Skin epidermis (tissue), 12 donors: ENCODE results near the gene HBA1.
"Not testable (repeated sequence)": the region's sequence is repeated elsewhere in the genome, so short reads cannot be mapped to it uniquely, and the experiment has no call there.

Experiments used
- H3K27ac ChIP-seq, 21 experiments: fragments of 200-600 bp; sonication (generic) in 11 of 21; one replicate each; pipeline ENCODE4 v1.5.0; 2020; ENCODE audit warnings: mild to moderate bottlenecking in 3 of 21, inconsistent platforms in 2 of 21, moderate library complexity in 2 of 21
- H3K4me3 ChIP-seq, 7 experiments: fragments of 200-600 bp; sonication (generic) in 2 of 7; one replicate each; pipeline ENCODE4 v1.5.0; 2020; ENCODE audit warnings: inconsistent platforms in 2 of 7, mild to moderate bottlenecking in 2 of 7, moderate library complexity in 1 of 7

The HBA1 gene

DNA sequence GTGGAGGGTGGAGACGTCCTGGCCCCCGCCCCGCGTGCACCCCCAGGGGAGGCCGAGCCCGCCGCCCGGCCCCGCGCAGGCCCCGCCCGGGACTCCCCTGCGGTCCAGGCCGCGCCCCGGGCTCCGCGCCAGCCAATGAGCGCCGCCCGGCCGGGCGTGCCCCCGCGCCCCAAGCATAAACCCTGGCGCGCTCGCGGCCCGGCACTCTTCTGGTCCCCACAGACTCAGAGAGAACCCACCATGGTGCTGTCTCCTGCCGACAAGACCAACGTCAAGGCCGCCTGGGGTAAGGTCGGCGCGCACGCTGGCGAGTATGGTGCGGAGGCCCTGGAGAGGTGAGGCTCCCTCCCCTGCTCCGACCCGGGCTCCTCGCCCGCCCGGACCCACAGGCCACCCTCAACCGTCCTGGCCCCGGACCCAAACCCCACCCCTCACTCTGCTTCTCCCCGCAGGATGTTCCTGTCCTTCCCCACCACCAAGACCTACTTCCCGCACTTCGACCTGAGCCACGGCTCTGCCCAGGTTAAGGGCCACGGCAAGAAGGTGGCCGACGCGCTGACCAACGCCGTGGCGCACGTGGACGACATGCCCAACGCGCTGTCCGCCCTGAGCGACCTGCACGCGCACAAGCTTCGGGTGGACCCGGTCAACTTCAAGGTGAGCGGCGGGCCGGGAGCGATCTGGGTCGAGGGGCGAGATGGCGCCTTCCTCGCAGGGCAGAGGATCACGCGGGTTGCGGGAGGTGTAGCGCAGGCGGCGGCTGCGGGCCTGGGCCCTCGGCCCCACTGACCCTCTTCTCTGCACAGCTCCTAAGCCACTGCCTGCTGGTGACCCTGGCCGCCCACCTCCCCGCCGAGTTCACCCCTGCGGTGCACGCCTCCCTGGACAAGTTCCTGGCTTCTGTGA is at the start of gene HBA1:
Gene HBA1 (plus strand): TSS at position 204 of the 906 bp plus-strand sequence. CDS start 37 bp downstream, at position 241.
- not testable (repeated sequence) for H3K4me3 ChIP-seq

DNA sequence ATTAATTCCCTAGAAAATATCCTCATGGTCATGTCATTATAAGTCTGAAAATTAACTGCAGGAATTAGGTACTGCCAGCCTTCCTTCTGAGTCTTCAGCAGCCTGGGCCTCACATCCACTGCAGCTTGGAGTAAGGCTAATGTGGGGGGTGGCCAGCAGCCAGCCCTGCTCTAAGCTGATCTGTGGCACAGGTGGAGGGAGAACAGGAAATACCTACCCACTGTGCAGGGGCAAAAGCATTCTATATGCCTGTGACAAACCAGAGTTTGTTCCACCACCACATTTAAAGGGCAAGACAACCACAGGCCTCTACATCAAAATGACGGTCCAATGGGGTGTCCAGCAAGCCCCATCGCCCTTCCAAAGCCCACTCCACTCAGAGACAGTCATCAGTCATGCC is 47.4 kb upstream of the HBA1 start:
- Histone ChIP-seq H3K27ac (no peak overlapping the region), H3K4me3 (no peak overlapping the region)

More for the DNA sequence above, at the start of gene HBA1:
- H3K27ac ChIP-seq, result not testable (repeated sequence)

DNA sequence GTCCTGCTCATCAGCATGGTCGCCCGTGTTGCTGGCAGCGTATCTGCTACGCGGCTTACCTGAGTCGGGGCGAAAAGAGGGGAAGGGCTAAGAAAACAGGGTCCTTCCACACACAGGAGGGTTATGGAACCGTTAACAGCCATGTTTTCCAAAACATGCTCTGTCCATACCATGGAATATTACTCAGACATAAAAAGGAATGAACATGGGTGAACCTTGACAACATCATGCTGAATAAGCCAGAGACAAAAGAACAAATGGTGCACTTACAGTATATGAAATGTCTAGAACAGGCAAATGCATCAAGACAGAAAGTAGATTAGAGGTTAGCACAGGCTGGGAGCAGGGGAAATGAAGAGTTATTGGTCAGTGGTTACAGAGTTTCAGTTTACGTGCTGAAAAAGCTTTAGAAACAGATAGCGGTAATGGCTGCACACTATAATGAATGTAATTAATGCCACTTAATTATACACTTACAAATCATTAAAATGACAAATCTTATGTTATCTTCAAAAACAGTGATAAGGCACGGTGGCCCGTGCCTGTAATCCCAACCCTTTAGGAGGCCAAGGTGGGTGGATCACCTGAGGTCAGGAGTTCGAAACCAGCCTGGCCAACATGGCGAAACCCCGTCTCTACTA is 45.8 kb upstream of the HBA1 start:
- no peak overlapping the region for H3K27ac ChIP-seq
- H3K4me3 ChIP-seq, result no peak overlapping the region

DNA sequence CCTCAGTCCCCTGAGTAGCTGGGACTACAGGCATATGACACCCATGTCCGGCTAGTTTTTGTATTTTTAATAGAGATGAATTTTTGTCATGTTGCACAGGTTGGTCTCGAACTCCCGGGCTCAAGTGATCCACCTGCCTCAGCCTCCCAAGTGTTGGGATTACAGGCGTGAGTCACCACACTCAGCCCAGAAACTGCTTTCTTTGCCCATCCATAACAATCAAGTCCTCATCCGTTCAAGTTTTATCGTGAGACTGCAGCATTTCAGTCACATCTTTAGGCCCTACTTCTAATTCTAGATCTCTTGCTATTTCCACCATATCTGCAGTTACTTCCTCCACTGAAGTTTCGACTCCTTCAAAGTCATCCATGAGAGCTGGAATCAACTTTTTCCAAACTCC is 44.4 kb upstream of the HBA1 start:
- Histone ChIP-seq H3K27ac (no peak overlapping the region), H3K4me3 (no peak overlapping the region)

DNA sequence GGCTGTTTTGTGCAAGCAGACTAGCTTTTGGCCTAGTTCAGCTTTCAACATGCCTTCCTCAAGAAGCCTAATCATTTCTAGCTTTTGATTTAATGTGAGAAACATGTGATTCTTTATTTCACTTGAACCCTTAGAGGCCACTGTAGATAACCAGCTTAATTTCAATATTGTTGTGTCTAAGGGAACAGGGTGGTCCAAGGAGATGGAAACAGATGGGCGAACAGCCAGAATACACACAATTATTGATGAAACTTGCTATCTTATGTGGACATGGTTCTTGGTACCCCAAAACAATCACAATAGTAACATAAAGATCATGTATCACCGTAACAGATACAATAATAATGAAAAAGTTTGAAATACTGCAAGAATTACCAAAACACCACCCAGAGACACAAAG is 42.8 kb upstream of the HBA1 start:
- H3K27ac ChIP-seq, result no peak overlapping the region
- H3K4me3 ChIP-seq, result no peak overlapping the region

DNA sequence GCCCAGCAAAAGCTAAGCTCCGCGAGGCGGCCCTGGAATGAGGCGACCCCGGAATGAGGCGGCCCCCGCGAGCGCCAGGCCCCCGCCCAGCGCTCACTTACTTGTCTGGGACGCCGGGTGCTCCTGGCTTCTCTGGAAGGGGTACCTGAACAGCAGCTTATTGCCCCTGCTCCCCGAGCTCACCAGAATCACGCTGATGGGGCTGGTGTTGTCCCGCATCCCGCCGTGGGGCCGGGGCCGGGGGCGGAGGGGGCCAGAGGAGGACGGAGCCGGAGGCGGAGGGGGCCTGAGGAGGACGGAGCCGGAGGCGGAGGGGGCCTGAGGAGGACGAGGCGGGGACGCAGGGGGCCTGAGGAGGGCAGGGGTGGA is 38.4 kb upstream of the HBA1 start:
- H3K27ac ChIP-seq, result peak overlapping the region; percentile 8 to 93 (median 87)

DNA sequence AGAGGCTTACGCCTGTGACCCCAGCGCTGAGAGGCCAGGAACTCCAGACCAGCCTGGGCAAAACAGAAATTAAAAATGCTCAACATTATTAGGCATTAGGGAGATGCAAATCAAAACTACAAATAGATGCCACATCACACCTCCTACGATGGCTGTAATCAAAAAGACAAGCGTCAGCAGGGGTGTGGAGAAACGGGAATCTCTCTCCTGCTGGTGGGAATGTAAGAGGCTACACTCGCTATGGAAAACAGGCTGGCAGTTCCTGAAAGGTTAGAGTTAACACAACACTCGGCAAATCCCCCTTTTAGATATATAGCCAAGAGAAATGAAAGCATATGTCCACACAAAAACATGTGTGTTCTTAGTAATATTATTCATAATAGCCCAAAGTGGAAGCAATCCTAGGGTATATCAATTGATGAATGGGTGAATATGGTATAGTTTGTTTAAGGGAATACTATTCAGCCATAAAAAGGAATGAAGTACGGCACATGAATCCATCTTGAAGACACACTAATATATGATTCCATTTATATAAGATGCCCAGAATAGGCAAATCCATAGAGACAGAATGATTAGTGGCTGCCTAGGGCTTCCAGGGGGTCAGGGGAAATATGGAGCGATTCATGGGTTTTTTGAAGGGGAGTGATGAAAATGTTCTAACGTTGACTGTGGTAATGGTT is 36.2 kb upstream of the HBA1 start:
- no peak overlapping the region for H3K4me3 ChIP-seq
- H3K27ac ChIP-seq, result no peak overlapping the region

More for the DNA sequence above, 38.4 kb upstream of the HBA1 start:
- H3K4me3 ChIP-seq, result peak overlapping the region; percentile 50 to 81 (median 62)

DNA sequence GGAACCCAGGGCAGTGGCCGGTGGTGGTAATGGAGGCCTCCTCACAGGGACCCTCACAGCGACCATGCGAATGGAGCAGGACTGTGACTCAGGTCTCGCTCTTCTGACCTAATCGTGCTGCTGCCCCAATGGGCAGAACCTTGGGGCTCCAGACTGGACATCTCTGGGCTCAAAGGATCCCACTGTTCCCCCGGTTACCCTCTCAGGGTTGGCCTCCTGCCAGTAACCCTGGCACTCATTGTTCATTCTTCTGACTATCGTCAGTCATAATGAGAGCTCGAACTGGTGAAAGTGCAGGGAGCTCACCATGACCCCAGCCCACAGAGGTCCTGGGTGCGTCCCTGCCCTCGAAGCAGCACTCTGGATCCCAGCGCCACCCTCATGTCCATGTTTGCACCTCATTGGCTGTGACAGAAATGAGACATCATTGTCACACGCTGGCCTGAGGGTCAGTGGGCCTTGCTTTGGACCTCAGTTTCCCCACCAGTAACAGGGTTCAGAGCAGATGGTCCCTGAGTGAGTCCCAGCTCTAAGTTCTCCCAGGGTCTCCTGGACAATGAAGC is 34.0 kb upstream of the HBA1 start:
- Histone ChIP-seq H3K27ac (no peak overlapping the region), H3K4me3 (no peak overlapping the region)

DNA sequence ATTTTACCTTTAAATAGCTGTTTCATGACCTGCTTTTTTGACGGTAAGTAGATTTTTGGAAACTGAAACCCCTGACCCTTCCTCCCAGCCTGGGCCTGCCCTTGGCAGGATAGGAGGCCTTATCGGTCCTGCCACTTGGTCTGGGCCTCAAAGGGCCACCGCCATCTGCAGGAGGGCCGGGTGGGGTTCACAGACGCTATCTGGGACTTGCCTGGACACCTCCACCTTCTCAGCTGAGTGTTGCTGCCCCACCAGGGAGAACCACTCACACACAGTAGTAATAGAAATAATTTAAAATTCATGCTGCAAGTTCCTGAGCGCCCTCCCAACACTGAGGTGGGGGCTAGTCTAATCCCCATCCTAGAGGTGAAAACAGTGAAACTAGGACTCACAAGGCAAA is 33.4 kb upstream of the HBA1 start:
- Histone ChIP-seq H3K4me3 (no peak overlapping the region), H3K27ac (no peak overlapping the region)

DNA sequence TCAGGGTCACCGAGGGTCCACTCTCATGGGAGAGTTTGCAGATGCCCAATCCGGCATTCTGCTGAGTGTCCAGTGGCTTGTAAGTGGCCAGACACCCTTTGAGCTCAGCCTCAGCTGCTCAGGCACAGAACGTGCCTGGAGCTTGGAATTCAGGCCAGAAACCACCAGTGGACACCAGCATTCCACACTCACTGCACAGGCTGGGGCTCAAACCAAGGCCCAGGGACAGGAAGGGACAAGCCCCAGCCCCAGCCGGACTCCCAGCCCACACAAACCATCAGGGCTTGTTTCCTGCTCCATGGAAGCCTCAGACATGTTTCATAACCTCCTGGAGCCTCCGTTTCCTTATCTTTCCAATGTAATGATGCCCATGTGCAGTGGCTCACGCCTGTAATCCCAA is 33.0 kb upstream of the HBA1 start:
- Histone ChIP-seq H3K27ac (no peak overlapping the region), H3K4me3 (no peak overlapping the region)

DNA sequence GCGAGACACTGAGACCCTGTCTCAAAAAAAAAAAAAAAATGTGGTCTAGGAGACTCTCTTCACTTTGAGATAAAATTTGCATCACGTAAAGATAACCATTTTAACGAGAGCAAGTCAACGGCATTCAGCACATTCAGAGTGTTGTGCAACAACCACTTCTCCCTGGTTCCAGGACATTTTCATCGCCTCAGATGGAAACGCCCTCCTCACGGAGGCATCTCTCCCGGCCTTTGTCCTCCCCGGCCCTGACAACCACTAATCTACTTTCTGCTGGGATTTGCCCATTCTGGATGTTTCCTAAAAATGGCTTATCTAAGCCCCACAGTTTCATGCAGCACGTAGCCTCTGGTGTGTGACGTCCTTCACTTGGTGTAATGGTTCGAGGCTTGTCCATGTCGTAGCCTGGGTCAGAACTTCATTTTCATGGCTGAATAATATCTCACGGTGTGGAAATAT is 31.7 kb upstream of the HBA1 start:
- Histone ChIP-seq H3K4me3 (no peak overlapping the region), H3K27ac (no peak overlapping the region)

DNA sequence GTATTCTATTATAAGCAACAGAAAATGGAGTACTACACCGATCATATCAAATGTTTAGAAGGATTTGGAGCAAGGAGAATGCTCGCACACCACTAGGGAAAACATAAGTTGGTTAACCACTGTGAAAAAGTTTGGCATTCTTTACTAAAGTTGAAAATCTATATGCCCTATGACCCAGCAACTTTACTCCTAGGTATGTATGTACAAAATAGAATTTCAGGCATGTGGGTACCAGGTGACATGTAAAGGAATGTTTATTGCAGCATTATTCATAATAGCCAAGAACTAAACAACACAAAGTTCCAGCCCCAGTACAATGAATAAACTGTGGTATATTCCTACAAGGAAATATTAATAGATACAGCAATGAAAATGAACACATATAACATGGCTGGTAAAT is 29.8 kb upstream of the HBA1 start:
- Histone ChIP-seq H3K27ac (no peak overlapping the region), H3K4me3 (no peak overlapping the region)

DNA sequence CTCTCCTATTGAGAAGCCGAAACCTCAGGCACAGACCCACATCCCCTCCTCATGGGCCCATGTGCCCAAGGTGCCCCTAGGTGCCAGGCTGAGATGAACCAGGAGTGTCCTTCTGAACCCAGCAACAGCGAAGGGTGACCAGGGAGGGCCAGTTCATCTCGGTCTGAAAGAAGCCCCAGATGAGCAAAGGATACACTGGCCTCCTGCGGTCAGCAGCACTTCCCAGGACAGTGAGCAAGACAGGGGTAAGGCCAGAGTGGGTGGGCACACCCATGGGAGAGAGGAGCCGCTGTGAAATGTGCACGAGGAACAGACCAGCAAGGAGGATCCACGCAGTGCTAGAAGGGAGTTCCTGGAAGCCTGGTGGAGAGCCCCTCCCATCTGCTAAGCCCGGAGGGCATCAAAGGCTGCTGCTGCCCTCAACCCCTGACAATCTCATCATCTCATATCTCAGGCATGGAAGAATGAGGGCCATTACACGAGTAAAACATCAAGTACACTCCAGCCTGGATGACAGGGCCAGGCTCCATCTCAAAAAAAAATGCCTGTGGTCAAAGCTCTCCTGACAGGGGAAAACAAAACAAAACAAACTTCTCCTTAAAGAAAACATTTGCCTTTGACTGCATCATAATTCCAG is 27.3 kb upstream of the HBA1 start:
- H3K4me3 ChIP-seq, result no peak overlapping the region
- no peak overlapping the region for H3K27ac ChIP-seq

DNA sequence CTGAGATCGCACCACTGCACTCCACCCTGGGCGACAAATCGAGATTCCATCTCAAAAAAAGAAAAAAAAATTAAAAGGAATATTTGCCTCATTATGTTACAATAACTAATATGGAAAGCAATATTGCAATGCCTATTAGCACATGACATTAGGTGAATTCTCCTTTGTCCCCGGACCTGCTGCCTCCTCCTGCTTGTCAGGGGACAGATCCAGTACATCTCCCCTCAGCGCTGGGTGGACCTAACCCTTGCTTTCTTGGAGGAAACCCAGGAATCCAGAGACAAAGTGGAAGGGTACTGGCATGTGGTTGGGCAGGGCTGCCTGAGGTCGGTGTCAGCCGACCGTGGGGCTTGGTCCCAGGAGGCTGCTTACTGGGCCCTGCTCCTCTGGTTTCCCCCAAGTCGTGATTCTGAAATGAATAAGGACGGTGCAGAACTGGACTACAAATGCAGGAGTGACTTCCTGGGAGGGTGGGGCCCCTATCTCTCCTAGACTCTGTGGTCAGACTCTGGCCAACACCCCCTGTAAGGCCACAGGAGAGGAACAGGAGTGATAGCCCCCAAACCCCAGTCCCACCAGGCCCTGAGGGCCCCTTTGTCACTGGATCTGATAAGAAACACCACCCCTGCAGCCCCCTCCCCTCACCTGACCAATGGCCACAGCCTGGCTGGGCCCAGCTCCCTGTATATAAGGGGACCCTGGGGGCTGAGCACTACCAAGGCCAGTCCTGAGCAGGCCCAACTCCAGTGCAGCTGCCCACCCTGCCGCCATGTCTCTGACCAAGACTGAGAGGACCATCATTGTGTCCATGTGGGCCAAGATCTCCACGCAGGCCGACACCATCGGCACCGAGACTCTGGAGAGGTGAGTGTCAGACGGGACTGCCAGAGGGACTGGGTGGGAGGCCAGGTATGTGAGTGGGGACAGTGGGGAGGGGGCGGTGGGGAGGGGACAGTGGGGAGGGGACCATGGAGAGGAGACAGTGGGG is 24.0 kb upstream of the HBA1 start, which contains the start of gene HBZ:
Gene HBZ (plus strand): TSS at position 504 of the 988 bp plus-strand sequence. CDS start 266 bp downstream, at position 770.
- H3K27ac ChIP-seq, result no peak within 1 kb of the TSS
- no peak within 1 kb of the TSS for H3K4me3 ChIP-seq

DNA sequence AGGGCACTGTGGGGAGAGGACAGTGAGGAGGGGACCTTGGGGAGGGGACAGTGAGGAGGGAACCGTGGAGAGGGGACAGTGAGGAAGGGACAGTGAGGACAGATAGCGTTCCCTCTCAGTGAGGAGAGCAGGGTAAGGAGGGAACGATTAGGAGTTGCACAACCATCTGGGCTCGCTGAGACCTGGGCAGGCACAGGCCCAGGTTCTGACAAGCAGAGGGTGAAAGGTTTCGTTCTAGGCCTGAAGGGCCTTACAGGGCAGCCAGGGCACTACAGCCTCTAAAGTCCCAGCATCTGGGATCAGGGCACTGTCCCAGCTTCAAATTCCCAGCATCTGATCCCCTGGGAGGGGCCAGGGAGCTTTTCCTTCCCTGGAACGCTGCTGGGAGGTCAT is 23.4 kb upstream of the HBA1 start:
- H3K4me3 ChIP-seq, H3K27ac ChIP-seq: not testable (repeated sequence)

DNA sequence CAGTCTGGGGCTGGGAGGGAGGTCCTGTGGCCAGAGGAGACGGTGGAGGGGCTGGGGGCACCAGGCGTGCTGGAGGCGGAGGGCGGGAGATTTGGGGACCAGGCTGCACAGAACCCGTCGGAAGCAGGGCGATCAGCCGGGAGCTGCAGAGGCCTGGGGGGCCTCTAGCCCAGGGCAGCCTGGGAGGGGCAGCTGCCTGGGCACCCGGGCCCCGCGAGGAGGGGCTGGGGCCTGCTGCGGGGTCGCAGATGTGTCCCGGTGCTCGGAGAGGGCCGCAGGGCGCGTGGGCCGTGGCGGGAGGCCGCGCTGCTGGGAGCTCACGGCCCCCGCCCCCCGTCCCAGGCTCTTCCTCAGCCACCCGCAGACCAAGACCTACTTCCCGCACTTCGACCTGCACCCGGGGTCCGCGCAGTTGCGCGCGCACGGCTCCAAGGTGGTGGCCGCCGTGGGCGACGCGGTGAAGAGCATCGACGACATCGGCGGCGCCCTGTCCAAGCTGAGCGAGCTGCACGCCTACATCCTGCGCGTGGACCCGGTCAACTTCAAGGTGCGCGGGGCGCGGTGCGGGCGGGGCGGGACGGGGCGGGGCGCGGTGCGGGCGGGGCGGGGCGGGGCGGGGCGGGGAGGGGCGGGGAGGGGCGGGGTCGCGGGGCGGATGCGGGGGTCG is 22.8 kb upstream of the HBA1 start:
- H3K4me3 ChIP-seq, H3K27ac ChIP-seq: not testable (repeated sequence)

DNA sequence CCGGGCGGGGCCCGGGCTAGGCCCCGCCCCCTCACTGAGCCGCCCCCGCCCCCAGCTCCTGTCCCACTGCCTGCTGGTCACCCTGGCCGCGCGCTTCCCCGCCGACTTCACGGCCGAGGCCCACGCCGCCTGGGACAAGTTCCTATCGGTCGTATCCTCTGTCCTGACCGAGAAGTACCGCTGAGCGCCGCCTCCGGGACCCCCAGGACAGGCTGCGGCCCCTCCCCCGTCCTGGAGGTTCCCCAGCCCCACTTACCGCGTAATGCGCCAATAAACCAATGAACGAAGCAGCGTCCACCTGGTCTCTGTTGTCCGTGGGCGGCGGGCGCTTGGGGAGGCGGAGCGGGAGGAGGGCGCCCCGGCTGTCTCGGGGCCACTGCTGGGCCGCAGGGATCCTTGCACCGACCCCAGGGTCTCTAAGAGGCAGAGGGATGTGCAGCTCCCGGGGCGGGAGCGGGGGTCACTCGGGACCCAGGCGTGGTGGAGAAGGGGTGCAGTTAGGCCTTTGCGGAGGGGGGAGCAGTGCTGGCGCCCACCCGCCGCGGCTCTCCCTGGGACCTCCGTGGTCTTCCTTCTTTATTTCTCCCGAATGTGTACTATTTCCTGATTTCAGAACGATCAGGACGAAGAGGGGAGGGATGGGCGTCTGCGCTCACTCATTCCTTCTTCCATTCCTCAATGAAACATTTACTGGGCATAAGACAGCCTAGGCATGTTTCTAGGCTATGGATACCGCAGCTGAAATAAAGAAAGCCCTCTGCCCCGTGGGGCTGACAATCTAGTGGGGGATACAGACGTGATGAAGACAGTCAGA is 22.1 kb upstream of the HBA1 start:
- H3K27ac ChIP-seq, result peak overlapping the region in 3 of 21 experiments; percentile 26 to 40 (median 35)
- H3K4me3 ChIP-seq, result peak overlapping the region; percentile 15 to 45 (median 31)
